OCI-LY3 (cell line): ENCODE data around the gene CEMIP2.

Experiments
- H2AFZ ChIP-seq: fragments of 200-600, 300-600 bp; shearing (Covaris generic); 2 replicates; pipeline ENCODE4 v1.6.0; 2014; ENCODE audit warnings: antibody characterized with exemption, low read depth, low read length
- H3K27ac ChIP-seq: fragments of 200-600, 300-600 bp; sonication (generic); 2 replicates; pipeline ENCODE4 v1.5.1; 2014; ENCODE audit warnings: mild to moderate bottlenecking, low read length, moderate library complexity, mixed read lengths
- H3K27me3 ChIP-seq: fragments of 200-600, 300-600 bp; sonication (generic); 2 replicates; pipeline ENCODE4 v1.6.1; 2014; ENCODE audit warnings: low read depth, low read length, mixed read lengths
- H3K36me3 ChIP-seq: fragments of 200-600, 300-600 bp; sonication (generic); replicated peaks from 2 replicates; pipeline ENCODE3; 2014; ENCODE audit warnings: low read depth, low read length, mixed read lengths
- H3K4me1 ChIP-seq: fragments of 300-600, 200-600 bp; sonication (generic); 2 replicates; pipeline ENCODE4 v1.6.1; 2014; ENCODE audit warnings: low read length, mixed read lengths
- H3K4me2 ChIP-seq: fragments of 200-600, 300-600 bp; sonication (generic); 2 replicates; pipeline ENCODE4 v1.6.1; 2014; ENCODE audit warnings: low read length, mixed read lengths
- H3K4me3 ChIP-seq: fragments of 300-600, 200-600 bp; sonication (generic); 2 replicates; pipeline ENCODE4 v1.5.1; 2014; ENCODE audit warnings: antibody characterized with exemption, mild to moderate bottlenecking, low read length, moderate library complexity
- H3K79me2 ChIP-seq: fragments of 300-600, 200-600 bp; shearing (Covaris generic); 2 replicates; pipeline ENCODE4 v1.6.1; 2014; ENCODE audit warnings: mild to moderate bottlenecking, low read length, mixed read lengths
- H3K9ac ChIP-seq: fragments of 300-600, 200-600 bp; shearing (Covaris generic); 2 replicates; pipeline ENCODE4 v1.6.0; 2014; ENCODE audit warnings: mild to moderate bottlenecking, low read length, moderate library complexity
- H3K9me3 ChIP-seq: fragments of 200-600, 300-600 bp; shearing (Covaris generic); 2 replicates; pipeline ENCODE4 v1.6.1; 2014; ENCODE audit warnings: low read length, mixed read lengths; ENCODE audit not compliant: insufficient read depth
- H4K20me1 ChIP-seq: fragments of 200-600, 300-600 bp; sonication (generic); 2 replicates; pipeline ENCODE4 v1.6.1; 2016; ENCODE audit warnings: low read length, mixed read lengths; ENCODE audit not compliant: insufficient read depth
- CTCF ChIP-seq: fragments of 200-600, 300-600 bp; sonication (generic); IDR thresholded peaks from 2 replicates; pipeline ENCODE4 v1.5.1; 2014; ENCODE audit warnings: antibody characterized with exemption, low read length, low read depth
- EZH2phosphoT487 ChIP-seq: fragments of 200-600 bp; shearing (Covaris generic); IDR thresholded peaks from 2 replicates; pipeline ENCODE4 v1.6.1; 2018; ENCODE audit warnings: antibody characterized with exemption, mixed run types, low read depth

The CEMIP2 gene

GRCh38 chr9:71746023-71746757 is 22.1 kb downstream of the CEMIP2 start:
- no peak for TF ChIP-seq EZH2phosphoT487
- no peak for TF ChIP-seq CTCF
- Histone ChIP-seq H4K20me1 (no peaks in the 10 kb centered on the region), H3K36me3 (no peaks in the 10 kb centered on the region), H3K27me3 (no peaks in the 10 kb centered on the region), H3K27ac (no peak overlapping the region), H3K9me3 (no peaks in the 10 kb centered on the region), H3K4me2 (no peak overlapping the region), H3K9ac (no peak overlapping the region), H3K4me1 (no peaks in the 10 kb centered on the region), H2AFZ (no peak overlapping the region), H3K4me3 (no peak overlapping the region), H3K79me2 (no peaks in the 10 kb centered on the region)

GRCh38 chr9:71744754-71745521 is 23.4 kb downstream of the CEMIP2 start:
- Histone ChIP-seq H2AFZ (no peak overlapping the region), H3K4me3 (no peak overlapping the region), H3K4me2 (no peak overlapping the region), H4K20me1 (no peaks in the 10 kb centered on the region), H3K9ac (no peak overlapping the region), H3K4me1 (no peaks in the 10 kb centered on the region), H3K9me3 (no peaks in the 10 kb centered on the region), H3K27ac (no peak overlapping the region), H3K36me3 (no peaks in the 10 kb centered on the region), H3K27me3 (no peaks in the 10 kb centered on the region), H3K79me2 (no peaks in the 10 kb centered on the region)
- no peak for TF ChIP-seq EZH2phosphoT487
- TF ChIP-seq CTCF: no peak

- H3K9ac ChIP-seq: no peak overlapping the region
- no peaks in the 10 kb centered on the region for H3K4me1 ChIP-seq
- H3K27me3 ChIP-seq: no peaks in the 10 kb centered on the region
- no peaks in the 10 kb centered on the region for H3K36me3 ChIP-seq
- no peak overlapping the region for H2AFZ ChIP-seq
- H3K4me2 ChIP-seq: no peak overlapping the region
- H3K79me2 ChIP-seq: no peaks in the 10 kb centered on the region
- no peaks in the 10 kb centered on the region for H3K9me3 ChIP-seq
- H3K4me3 ChIP-seq: no peak overlapping the region
- H4K20me1 ChIP-seq: no peaks in the 10 kb centered on the region
- TF ChIP-seq CTCF: no peak
- no peak for TF ChIP-seq EZH2phosphoT487
- H3K27ac ChIP-seq: no peak overlapping the region
Observed at GRCh38 chr9:71743882-71744281, 24.4 kb downstream of the CEMIP2 start.

- no peaks in the 10 kb centered on the region for H3K79me2 ChIP-seq
- no peaks in the 10 kb centered on the region for H4K20me1 ChIP-seq
- no peak overlapping the region for H2AFZ ChIP-seq
- no peak for TF ChIP-seq EZH2phosphoT487
- TF ChIP-seq CTCF: no peak
- no peaks in the 10 kb centered on the region for H3K36me3 ChIP-seq
- H3K4me3 ChIP-seq: no peak overlapping the region
- H3K9ac ChIP-seq: no peak overlapping the region
- H3K27ac ChIP-seq: no peak overlapping the region
- H3K9me3 ChIP-seq: no peaks in the 10 kb centered on the region
- no peaks in the 10 kb centered on the region for H3K4me1 ChIP-seq
- no peak overlapping the region for H3K4me2 ChIP-seq
- no peaks in the 10 kb centered on the region for H3K27me3 ChIP-seq
Observed at GRCh38 chr9:71743217-71743705, 25.1 kb downstream of the CEMIP2 start.
